ENCODE measurements around the gene GNB1L.

Gene GNB1L

DNA sequence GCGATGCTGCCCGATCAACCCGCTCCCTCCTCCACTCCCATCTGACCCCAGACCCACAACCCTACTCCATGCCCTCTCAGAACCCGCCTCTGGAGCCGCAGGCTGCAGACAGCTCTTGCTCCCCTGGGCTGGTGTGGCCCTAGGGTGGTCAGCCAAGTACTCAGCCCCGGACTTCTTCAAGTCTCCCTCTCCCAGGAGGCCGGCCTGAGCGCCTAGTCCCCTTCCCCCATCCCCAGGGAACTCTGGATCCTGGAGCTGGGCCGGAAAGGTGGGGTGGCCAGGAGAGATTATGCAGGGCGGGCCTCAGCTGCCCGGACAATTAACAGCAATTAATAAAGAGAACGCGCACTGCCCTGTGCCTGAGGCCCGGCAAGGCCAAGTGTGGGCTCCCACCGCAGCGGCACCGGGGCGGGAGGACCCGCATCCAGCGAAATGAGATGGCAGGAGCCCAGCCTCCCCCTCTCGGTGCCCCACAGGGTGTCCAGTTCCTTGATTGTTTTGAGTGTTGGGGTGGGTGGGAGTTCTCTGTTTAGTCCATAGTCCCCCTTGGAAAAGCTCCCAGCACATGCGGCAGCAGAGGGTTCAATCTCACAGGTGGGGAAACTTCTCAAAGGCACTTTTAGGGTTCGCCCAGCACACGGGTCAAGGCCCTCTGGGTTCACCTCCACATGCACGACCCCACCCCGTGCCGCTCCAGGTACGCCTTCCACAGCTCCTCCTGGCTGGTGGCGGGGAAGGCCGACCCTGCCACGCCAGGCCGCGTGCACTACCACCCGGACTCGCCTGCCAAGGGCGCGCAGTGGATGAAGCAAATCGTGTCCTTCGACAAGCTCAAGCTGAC, 91.0 kb downstream of the GNB1L start:
- TF ChIP-seq, protein P1, sequence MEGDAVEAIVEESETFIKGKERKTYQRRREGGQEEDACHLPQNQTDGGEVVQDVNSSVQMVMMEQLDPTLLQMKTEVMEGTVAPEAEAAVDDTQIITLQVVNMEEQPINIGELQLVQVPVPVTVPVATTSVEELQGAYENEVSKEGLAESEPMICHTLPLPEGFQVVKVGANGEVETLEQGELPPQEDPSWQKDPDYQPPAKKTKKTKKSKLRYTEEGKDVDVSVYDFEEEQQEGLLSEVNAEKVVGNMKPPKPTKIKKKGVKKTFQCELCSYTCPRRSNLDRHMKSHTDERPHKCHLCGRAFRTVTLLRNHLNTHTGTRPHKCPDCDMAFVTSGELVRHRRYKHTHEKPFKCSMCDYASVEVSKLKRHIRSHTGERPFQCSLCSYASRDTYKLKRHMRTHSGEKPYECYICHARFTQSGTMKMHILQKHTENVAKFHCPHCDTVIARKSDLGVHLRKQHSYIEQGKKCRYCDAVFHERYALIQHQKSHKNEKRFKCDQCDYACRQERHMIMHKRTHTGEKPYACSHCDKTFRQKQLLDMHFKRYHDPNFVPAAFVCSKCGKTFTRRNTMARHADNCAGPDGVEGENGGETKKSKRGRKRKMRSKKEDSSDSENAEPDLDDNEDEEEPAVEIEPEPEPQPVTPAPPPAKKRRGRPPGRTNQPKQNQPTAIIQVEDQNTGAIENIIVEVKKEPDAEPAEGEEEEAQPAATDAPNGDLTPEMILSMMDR (IDR thresholded peaks at IDR 0.05; ENCODE audit: low read depth, low read length): no peak
- no peak for DNase-seq (ENCODE audit: extremely low read depth, low read depth)

DNA sequence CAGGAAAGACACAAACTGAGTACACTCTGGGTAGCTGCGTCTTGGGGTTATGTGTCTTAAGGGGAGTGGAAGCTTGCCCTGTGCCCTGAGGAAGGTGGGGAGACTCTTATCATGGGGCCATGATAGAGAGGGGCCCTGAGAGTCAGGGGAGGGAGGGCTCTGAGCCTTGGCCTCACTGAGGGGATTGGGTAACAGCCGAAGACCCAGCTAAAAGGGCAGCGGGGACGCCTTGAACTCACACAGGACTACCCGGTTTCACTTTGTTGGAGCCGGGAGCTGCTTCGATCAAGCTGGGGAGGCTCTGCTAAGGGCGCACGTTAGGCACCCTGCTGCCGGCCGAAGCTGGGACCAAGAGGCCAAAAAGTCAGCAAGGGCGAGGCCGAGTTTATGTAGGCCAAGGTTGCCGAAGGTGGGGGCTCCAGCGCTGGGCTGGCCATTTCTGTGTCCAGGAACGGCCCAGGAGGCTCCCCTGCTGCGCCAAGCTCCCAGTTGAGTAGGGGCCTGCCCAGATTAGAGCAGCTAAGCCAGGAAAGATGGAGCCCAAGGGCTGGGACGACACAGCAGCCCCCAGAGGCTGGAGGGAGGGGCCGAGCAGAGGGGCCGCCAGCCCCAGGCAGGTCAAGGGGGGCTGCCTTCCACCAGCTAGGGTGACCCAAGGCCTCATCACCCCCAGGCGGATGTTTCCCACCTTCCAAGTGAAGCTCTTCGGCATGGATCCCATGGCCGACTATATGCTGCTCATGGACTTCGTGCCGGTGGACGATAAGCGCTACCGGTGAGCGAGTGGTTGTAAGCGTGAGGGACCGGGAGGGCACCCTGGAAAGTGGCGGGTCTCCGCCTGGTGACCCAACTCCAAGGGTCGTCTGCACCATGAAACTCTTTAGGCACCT, 91.9 kb downstream of the GNB1L start:
- no peak for DNase-seq (ENCODE audit: extremely low read depth, low read depth)
- TF ChIP-seq, protein P1 (IDR thresholded peaks at IDR 0.05; ENCODE audit: low read depth, low read length): no peak

DNA sequence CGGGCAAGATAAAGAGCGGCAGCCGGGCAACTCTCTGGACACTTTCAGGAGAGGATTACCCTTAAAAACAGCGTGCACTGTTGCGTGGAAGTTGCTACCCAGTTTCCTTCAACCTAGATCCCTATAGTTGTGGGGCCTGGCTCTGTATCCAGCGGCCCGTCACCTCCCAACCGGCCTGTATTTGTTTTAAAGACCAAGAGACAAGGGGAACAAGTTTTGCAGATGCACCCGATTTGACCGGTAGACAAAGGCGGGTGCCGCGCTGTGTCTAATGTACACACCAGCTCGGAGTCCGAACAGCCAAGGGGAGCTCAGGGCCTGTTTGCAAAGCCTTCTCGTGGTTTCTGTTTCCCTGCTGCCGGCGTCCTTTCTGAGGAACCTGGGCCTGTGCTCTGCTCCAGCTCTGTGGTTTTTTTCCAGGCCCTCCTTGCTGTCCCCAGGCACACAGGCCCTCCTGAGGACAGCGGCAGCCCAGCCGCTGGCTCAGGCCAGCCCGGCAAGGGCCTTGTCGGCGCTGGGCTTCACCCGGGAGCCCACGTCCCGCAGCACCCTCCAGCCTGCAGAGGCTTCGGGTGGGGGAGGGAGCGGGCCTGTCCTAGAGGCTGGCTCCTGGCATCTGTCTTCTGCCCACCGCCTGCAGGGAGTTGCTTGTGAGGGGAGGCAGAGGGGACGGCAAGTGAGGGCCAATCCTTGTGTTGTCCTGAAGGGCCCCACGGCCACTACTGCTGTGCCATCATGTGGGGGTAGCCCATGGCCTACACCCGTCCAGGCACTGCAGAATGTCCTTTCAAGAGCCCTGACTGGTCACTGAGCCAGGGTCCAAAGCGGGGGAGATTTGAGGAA, 92.7 kb downstream of the GNB1L start:
- no peak for DNase-seq (ENCODE audit: extremely low read depth, low read depth)
- TF ChIP-seq, protein P1 (IDR thresholded peaks at IDR 0.05; ENCODE audit: low read depth, low read length): no peak

DNA sequence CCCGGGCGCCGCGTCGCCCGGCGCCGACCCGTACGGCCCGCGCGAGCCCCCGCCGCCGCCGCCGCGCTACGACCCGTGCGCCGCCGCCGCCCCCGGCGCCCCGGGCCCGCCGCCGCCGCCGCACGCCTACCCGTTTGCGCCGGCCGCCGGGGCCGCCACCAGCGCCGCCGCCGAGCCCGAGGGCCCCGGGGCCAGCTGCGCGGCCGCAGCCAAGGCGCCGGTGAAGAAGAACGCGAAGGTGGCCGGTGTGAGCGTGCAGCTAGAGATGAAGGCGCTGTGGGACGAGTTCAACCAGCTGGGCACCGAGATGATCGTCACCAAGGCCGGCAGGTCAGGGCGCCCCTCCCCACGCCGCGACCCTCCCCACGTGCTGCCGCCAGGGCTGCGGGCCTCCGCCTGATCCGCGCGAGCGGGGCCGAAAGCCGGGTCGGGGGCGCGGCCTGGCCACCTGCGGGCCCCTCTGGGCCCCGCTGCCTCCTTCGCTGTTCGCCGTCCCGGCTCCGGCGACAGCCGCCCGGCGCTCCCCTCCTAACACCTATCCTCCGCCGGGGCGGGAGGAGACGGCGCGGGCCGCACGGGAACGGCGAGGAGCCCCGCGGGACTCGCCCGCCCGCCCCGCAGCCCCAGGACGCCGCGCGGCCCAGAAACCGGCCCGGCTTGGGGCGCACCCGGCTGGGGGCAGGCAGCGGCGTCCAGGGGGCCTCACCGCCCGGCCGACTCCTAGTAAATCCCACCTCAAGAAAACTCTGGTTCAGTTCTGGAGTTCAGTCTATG, 93.5 kb downstream of the GNB1L start:
- TF ChIP-seq, protein P1 (IDR thresholded peaks at IDR 0.05; ENCODE audit: low read depth, low read length): no peak
- no peak for DNase-seq (ENCODE audit: extremely low read depth, low read depth)

DNA sequence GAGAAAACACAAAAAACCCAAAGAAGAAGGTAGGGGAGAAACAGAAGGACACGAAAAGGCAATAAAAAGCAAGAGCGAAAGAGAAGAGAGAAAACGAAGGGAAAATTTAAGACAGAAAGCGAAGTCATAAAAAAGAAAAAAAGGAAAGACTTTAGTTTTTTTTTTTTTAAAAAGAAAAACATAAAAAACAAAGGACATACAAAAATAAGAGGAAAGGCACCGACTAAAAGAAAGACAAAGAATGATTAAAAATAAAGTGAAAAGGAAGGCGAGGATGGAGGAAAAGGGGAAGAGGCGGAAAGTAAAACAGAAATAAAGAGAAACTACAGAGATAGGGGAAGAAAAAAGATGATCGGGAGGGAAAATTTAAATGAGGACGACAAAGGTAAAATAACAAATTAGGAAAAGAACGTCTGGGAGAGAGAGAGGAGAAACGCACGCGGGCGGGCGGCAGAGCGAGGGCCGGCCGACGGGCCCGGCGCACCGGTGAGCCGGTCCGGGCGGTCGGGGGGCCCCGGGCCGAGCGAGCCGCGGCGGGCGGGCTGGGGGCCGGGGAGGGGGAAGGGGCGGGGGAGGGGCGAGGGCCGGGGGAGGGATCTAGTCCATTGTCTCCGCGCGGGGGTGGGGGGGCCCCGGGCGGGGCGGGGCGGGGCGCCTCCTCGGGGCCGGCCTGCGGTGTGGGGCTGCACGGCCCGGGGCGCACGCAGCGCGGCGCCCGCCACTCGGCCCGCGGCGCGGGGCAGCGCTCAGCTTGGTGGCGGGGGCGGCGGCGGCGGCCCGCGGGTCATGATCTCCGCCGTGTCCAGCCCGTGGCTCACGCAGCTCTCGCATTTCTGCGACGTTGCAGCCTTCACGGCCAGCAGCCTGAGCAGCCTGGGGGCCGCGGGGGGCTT, 94.4 kb downstream of the GNB1L start, which contains the start of gene TBX1:
Gene TBX1, plus strand, starts transcription at position 721 of the 893 bp plus-strand sequence. Its CDS starts 66 bp downstream, at position 787.
- DNase-seq (ENCODE audit: extremely low read depth, low read depth): no peak
- TF ChIP-seq, protein P1 (IDR thresholded peaks at IDR 0.05; ENCODE audit: low read depth, low read length): no peak

All from AG09319 (cell line).